Hepatocyte (in vitro differentiated cells): ENCODE results near the gene PRR23E.

Experiments used
- CTCF ChIP-seq: fragments of 200-600 bp; sonication (generic); IDR thresholded peaks from 2 replicates; pipeline ENCODE4 v1.5.1; 2016; ENCODE audit warnings: antibody characterized with exemption, mild to moderate bottlenecking; ENCODE audit not compliant: poor library complexity
- EZH2 ChIP-seq: fragments of 200-600 bp; sonication (generic); IDR thresholded peaks from 2 replicates; pipeline ENCODE4 v1.6.1; 2016; ENCODE audit warnings: antibody characterized with exemption, mild to moderate bottlenecking, borderline replicate concordance
- EZH2phosphoT487 ChIP-seq: fragments of 200-600 bp; sonication (generic); IDR thresholded peaks from one replicate; pipeline ENCODE4 v1.6.1; 2018; ENCODE audit warnings: antibody characterized with exemption, mild to moderate bottlenecking, low read depth, moderate library complexity; ENCODE audit not compliant: unreplicated experiment, severe bottlenecking

GRCh38 chr3:127145266-127145665 is 47.7 kb upstream of the PRR23E start:
- TF ChIP-seq CTCF: no peak
- no peak for TF ChIP-seq EZH2
- no peak for TF ChIP-seq EZH2phosphoT487
